ENCODE measurements around the gene SRP19. TPM values are rescaled to one million over a fixed set of nuclear protein-coding genes. Genes with fewer than 3 reads are reported as not detected.

SRP19 gene
- total RNA-seq, 2 experiments from 2014 or later = 32.9 to 68.3 TPM

GRCh38 chr5:112833971-112834370, 27.1 kb upstream of the SRP19 start:
- Histone ChIP-seq H3K79me2 (ENCODE audit: insufficient read depth, low read depth, low read length) (no peaks in the 10 kb centered on the region), H2AFZ (ENCODE audit: low read length) (no peak overlapping the region), H3K36me3 (ENCODE audit: insufficient read depth, low read length) (peaks cover 80% of the 10 kb centered on the region), H4K20me1 (ENCODE audit: insufficient read depth, low read length) (no peaks in the 10 kb centered on the region), H3K4me3 (ENCODE audit: low read depth, low read length, poor library complexity, severe bottlenecking) (no peak overlapping the region), H3K9me3 (ENCODE audit: low read length) (no peaks in the 10 kb centered on the region), H3K9me2 (ENCODE audit: insufficient read depth, low read length) (no peaks in the 10 kb centered on the region), H3K4me1 (ENCODE audit: insufficient read depth, low read length, poor library complexity, severe bottlenecking) (no peaks in the 10 kb centered on the region), H3K27ac (ENCODE audit: low read depth, low read length, poor library complexity, severe bottlenecking) (no peak overlapping the region), H3K4me2 (ENCODE audit: low read length) (no peak overlapping the region)
- ChIA-PET CTCF (ENCODE audit: unreplicated experiment) (no interaction called here), POLR2A (interaction anchor here (0.6 to 0.7 kb wide), 3 partner anchors 31 to 128 kb away, joined by 3 to 6 read pairs (median 4); partner anchors contain the start of gene APC)
- no peak for DNase-seq (ENCODE audit: low spot score)
- intact Hi-C loops (cut with micrococcal nuclease; ENCODE audit: unreplicated experiment) = no loop called here
- no TSS peak for BruUV-seq (replicated peaks)
- no peak for TF ChIP-seq EZH2phosphoT487 (IDR thresholded peaks at IDR 0.05; ENCODE audit: borderline replicate concordance, low read depth, low read length)
- TF ChIP-seq, protein P1, sequence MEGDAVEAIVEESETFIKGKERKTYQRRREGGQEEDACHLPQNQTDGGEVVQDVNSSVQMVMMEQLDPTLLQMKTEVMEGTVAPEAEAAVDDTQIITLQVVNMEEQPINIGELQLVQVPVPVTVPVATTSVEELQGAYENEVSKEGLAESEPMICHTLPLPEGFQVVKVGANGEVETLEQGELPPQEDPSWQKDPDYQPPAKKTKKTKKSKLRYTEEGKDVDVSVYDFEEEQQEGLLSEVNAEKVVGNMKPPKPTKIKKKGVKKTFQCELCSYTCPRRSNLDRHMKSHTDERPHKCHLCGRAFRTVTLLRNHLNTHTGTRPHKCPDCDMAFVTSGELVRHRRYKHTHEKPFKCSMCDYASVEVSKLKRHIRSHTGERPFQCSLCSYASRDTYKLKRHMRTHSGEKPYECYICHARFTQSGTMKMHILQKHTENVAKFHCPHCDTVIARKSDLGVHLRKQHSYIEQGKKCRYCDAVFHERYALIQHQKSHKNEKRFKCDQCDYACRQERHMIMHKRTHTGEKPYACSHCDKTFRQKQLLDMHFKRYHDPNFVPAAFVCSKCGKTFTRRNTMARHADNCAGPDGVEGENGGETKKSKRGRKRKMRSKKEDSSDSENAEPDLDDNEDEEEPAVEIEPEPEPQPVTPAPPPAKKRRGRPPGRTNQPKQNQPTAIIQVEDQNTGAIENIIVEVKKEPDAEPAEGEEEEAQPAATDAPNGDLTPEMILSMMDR (conservative IDR thresholded peaks at IDR 0.05; ENCODE audit: low read length) = no peak

DNA sequence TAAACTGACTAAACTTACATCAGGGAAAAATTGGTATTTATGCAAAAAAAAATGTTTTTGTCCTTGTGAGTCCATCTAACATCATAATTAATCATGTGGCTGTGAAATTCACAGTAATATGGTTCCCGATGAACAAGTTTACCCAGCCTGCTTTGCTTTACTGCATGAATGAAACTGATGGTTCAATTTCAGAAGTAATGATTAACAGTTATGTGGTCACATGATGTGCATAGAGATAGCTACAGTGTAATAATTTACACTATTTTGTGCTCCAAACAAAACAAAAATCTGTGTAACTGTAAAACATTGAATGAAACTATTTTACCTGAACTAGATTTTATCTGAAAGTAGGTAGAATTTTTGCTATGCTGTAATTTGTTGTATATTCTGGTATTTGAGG, 16.6 kb upstream of the SRP19 start:
- Histone ChIP-seq H3K4me1 (ENCODE audit: insufficient read depth, low read length, poor library complexity, severe bottlenecking) (no peaks in the 10 kb centered on the region), H4K20me1 (ENCODE audit: insufficient read depth, low read length) (no peaks in the 10 kb centered on the region), H3K9me2 (ENCODE audit: insufficient read depth, low read length) (no peaks in the 10 kb centered on the region), H3K4me2 (ENCODE audit: low read length) (no peak overlapping the region), H3K27ac (ENCODE audit: low read depth, low read length, poor library complexity, severe bottlenecking) (no peak overlapping the region), H3K4me3 (ENCODE audit: low read depth, low read length, poor library complexity, severe bottlenecking) (no peak overlapping the region), H3K36me3 (ENCODE audit: insufficient read depth, low read length) (peaks cover 21% of the 10 kb centered on the region), H3K79me2 (ENCODE audit: insufficient read depth, low read depth, low read length) (no peaks in the 10 kb centered on the region), H3K9me3 (ENCODE audit: low read length) (no peaks in the 10 kb centered on the region), H2AFZ (ENCODE audit: low read length) (no peak overlapping the region)
- DNase-seq (ENCODE audit: low spot score) = no peak
- intact Hi-C loops (cut with micrococcal nuclease; ENCODE audit: unreplicated experiment) = no loop called here
- ChIA-PET CTCF (ENCODE audit: unreplicated experiment) (no interaction called here), POLR2A (interaction anchor here (0.6 to 1.1 kb wide), 5 partner anchors 16 to 165 kb away, joined by 3 to 5 read pairs (median 3); partner anchors contain the start of gene SRP19)
- TF ChIP-seq, protein P1 (conservative IDR thresholded peaks at IDR 0.05; ENCODE audit: low read length) = no peak
- TF ChIP-seq EZH2phosphoT487 (IDR thresholded peaks at IDR 0.05; ENCODE audit: borderline replicate concordance, low read depth, low read length) = no peak
- no TSS peak for BruUV-seq (replicated peaks)

GRCh38 chr5:112846556-112846955, 14.5 kb upstream of the SRP19 start:
- no TSS peak for BruUV-seq (replicated peaks)
- TF ChIP-seq EZH2phosphoT487 (IDR thresholded peaks at IDR 0.05; ENCODE audit: borderline replicate concordance, low read depth, low read length) = no peak
- TF ChIP-seq, protein P1 (conservative IDR thresholded peaks at IDR 0.05; ENCODE audit: low read length) = no peak
- Histone ChIP-seq H3K9me3 (ENCODE audit: low read length) (no peaks in the 10 kb centered on the region), H3K36me3 (ENCODE audit: insufficient read depth, low read length) (peaks cover 3% of the 10 kb centered on the region; the same call in 1 of the 2 replicates), H2AFZ (ENCODE audit: low read length) (no peak overlapping the region), H3K79me2 (ENCODE audit: insufficient read depth, low read depth, low read length) (no peaks in the 10 kb centered on the region), H3K4me2 (ENCODE audit: low read length) (no peak overlapping the region), H3K4me1 (ENCODE audit: insufficient read depth, low read length, poor library complexity, severe bottlenecking) (no peaks in the 10 kb centered on the region), H4K20me1 (ENCODE audit: insufficient read depth, low read length) (no peaks in the 10 kb centered on the region), H3K4me3 (ENCODE audit: low read depth, low read length, poor library complexity, severe bottlenecking) (no peak overlapping the region), H3K27ac (ENCODE audit: low read depth, low read length, poor library complexity, severe bottlenecking) (no peak overlapping the region), H3K9me2 (ENCODE audit: insufficient read depth, low read length) (no peaks in the 10 kb centered on the region)
- POLR2A ChIA-PET = no interaction called here
- intact Hi-C loops (cut with micrococcal nuclease; ENCODE audit: unreplicated experiment) = loop anchor here (5.0 kb wide), 1 partner anchor 154 kb away; no protein-coding TSS in a partner anchor
- no peak for DNase-seq (ENCODE audit: low spot score)
- CTCF ChIA-PET (ENCODE audit: unreplicated experiment) = no interaction called here
